ENCODE measurements around the gene KCNN3. TPM values are rescaled to one million over a fixed set of nuclear protein-coding genes. Genes with fewer than 3 reads are reported as not detected.

Gene KCNN3
- total RNA-seq, 1 experiment from 2014 or later = 1.3 TPM

DNA sequence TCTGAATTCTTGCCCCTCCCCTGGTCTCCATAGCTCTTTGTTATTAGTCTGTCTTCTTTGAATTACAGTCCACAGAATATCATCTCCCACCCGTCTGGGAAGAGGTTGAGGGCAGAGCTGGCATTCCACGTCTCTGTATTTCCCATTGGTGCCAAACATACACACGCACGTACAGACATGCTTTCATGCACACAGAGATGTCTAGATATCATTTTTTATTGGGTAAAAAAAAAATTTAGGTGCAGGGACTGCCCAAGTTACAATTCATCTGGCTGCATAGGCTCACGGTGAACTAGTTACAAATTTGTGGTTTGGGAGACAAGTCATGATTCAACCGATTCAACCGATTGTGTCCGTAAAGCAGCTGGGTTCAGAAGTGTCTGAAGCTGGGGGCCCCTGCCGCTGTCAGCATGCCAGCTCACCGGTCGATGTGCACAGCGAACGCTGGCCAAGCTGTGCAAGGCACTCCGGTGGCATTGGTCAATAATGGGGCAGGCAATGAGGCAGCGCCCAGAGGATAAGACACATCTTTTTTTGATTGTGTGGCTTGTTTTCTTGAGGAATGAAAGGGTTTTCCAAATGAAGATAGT lies 73.7 kb downstream of the KCNN3 start (continued):
- TF ChIP-seq, protein P1, sequence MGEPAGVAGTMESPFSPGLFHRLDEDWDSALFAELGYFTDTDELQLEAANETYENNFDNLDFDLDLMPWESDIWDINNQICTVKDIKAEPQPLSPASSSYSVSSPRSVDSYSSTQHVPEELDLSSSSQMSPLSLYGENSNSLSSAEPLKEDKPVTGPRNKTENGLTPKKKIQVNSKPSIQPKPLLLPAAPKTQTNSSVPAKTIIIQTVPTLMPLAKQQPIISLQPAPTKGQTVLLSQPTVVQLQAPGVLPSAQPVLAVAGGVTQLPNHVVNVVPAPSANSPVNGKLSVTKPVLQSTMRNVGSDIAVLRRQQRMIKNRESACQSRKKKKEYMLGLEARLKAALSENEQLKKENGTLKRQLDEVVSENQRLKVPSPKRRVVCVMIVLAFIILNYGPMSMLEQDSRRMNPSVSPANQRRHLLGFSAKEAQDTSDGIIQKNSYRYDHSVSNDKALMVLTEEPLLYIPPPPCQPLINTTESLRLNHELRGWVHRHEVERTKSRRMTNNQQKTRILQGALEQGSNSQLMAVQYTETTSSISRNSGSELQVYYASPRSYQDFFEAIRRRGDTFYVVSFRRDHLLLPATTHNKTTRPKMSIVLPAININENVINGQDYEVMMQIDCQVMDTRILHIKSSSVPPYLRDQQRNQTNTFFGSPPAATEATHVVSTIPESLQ (CRISPR knock-in tag; IDR thresholded peaks at IDR 0.05) = no peak
- TF ChIP-seq, protein P2, sequence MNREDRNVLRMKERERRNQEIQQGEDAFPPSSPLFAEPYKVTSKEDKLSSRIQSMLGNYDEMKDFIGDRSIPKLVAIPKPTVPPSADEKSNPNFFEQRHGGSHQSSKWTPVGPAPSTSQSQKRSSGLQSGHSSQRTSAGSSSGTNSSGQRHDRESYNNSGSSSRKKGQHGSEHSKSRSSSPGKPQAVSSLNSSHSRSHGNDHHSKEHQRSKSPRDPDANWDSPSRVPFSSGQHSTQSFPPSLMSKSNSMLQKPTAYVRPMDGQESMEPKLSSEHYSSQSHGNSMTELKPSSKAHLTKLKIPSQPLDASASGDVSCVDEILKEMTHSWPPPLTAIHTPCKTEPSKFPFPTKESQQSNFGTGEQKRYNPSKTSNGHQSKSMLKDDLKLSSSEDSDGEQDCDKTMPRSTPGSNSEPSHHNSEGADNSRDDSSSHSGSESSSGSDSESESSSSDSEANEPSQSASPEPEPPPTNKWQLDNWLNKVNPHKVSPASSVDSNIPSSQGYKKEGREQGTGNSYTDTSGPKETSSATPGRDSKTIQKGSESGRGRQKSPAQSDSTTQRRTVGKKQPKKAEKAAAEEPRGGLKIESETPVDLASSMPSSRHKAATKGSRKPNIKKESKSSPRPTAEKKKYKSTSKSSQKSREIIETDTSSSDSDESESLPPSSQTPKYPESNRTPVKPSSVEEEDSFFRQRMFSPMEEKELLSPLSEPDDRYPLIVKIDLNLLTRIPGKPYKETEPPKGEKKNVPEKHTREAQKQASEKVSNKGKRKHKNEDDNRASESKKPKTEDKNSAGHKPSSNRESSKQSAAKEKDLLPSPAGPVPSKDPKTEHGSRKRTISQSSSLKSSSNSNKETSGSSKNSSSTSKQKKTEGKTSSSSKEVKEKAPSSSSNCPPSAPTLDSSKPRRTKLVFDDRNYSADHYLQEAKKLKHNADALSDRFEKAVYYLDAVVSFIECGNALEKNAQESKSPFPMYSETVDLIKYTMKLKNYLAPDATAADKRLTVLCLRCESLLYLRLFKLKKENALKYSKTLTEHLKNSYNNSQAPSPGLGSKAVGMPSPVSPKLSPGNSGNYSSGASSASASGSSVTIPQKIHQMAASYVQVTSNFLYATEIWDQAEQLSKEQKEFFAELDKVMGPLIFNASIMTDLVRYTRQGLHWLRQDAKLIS (CRISPR knock-in tag; IDR thresholded peaks at IDR 0.05; ENCODE audit: borderline replicate concordance) = no peak
- no peak for TF ChIP-seq MXD4 (CRISPR knock-in tag; IDR thresholded peaks at IDR 0.05; ENCODE audit: borderline replicate concordance)
- TF ChIP-seq ZNF232 (CRISPR knock-in tag; IDR thresholded peaks at IDR 0.05) = no peak

DNA sequence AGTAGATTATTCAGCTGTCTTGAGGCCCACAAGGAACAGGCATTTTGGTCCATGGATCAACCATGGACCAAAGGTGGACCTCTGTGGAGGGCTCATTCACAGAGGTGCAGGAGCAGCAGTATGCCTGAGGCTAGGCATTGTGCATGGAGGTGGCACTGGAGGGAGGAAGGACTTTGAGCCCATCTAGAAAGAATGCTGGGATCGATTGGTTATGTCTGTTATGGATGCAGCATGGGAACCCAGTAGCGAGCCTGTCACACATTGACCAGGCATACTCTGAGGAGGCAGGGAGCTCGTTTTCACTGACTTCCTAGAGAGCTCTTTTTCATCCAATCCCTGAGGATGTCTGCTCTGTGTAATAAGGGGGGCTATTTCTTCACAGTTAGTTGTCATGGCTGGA lies 75.5 kb downstream of the KCNN3 start:
- ATAC-seq = no peak
- no peak overlapping the region for H3K4me3 Mint-ChIP-seq
- H3K27me3 Mint-ChIP-seq (ENCODE audit: low read depth) = no peaks in the 10 kb centered on the region
- DNase-seq (ENCODE audit: low spot score) = no peak
- TF ChIP-seq NR3C1 (CRISPR knock-in tag; conservative IDR thresholded peaks at IDR 0.05; ENCODE audit: low read depth) (no peak), GABPB1 (CRISPR knock-in tag; IDR thresholded peaks at IDR 0.05) (no peak), ETV6 (CRISPR knock-in tag; IDR thresholded peaks at IDR 0.05) (no peak), ZBTB21 (CRISPR knock-in tag; IDR thresholded peaks at IDR 0.05; ENCODE audit: borderline replicate concordance) (no peak), ESRRA (CRISPR knock-in tag; IDR thresholded peaks at IDR 0.05; ENCODE audit: borderline replicate concordance) (no peak), HMGA2 (CRISPR knock-in tag; IDR thresholded peaks at IDR 0.05) (no peak), NR1H2 (CRISPR knock-in tag; IDR thresholded peaks at IDR 0.05) (no peak), NR2C2 (CRISPR knock-in tag; IDR thresholded peaks at IDR 0.05) (no peak), CBFB (CRISPR knock-in tag; IDR thresholded peaks at IDR 0.05; ENCODE audit: low read depth) (no peak), JUN (CRISPR knock-in tag; IDR thresholded peaks at IDR 0.05) (no peak)
- TF ChIP-seq, protein P3, sequence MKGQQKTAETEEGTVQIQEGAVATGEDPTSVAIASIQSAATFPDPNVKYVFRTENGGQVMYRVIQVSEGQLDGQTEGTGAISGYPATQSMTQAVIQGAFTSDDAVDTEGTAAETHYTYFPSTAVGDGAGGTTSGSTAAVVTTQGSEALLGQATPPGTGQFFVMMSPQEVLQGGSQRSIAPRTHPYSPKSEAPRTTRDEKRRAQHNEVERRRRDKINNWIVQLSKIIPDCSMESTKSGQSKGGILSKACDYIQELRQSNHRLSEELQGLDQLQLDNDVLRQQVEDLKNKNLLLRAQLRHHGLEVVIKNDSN (CRISPR knock-in tag; IDR thresholded peaks at IDR 0.05) = no peak
- TF ChIP-seq, protein P4, sequence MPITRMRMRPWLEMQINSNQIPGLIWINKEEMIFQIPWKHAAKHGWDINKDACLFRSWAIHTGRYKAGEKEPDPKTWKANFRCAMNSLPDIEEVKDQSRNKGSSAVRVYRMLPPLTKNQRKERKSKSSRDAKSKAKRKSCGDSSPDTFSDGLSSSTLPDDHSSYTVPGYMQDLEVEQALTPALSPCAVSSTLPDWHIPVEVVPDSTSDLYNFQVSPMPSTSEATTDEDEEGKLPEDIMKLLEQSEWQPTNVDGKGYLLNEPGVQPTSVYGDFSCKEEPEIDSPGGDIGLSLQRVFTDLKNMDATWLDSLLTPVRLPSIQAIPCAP (CRISPR knock-in tag; IDR thresholded peaks at IDR 0.05) = no peak
- TF ChIP-seq, protein P5, sequence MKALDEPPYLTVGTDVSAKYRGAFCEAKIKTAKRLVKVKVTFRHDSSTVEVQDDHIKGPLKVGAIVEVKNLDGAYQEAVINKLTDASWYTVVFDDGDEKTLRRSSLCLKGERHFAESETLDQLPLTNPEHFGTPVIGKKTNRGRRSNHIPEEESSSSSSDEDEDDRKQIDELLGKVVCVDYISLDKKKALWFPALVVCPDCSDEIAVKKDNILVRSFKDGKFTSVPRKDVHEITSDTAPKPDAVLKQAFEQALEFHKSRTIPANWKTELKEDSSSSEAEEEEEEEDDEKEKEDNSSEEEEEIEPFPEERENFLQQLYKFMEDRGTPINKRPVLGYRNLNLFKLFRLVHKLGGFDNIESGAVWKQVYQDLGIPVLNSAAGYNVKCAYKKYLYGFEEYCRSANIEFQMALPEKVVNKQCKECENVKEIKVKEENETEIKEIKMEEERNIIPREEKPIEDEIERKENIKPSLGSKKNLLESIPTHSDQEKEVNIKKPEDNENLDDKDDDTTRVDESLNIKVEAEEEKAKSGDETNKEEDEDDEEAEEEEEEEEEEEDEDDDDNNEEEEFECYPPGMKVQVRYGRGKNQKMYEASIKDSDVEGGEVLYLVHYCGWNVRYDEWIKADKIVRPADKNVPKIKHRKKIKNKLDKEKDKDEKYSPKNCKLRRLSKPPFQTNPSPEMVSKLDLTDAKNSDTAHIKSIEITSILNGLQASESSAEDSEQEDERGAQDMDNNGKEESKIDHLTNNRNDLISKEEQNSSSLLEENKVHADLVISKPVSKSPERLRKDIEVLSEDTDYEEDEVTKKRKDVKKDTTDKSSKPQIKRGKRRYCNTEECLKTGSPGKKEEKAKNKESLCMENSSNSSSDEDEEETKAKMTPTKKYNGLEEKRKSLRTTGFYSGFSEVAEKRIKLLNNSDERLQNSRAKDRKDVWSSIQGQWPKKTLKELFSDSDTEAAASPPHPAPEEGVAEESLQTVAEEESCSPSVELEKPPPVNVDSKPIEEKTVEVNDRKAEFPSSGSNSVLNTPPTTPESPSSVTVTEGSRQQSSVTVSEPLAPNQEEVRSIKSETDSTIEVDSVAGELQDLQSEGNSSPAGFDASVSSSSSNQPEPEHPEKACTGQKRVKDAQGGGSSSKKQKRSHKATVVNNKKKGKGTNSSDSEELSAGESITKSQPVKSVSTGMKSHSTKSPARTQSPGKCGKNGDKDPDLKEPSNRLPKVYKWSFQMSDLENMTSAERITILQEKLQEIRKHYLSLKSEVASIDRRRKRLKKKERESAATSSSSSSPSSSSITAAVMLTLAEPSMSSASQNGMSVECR (CRISPR knock-in tag; IDR thresholded peaks at IDR 0.05; ENCODE audit: borderline replicate concordance) = no peak
- ChIA-PET POLR2A (no interaction called here), CTCF (interaction anchor here (0.5 to 1.5 kb wide), 3 partner anchors 9 to 84 kb away, joined by 3 to 6 read pairs (median 4); no protein-coding TSS in a partner anchor)
- no peaks in the 10 kb centered on the region for H3K9me3 Mint-ChIP-seq
- no peaks in the 10 kb centered on the region for H3K36me3 Mint-ChIP-seq
- no peak overlapping the region for H3K27ac Mint-ChIP-seq
- H3K4me1 Mint-ChIP-seq = no peaks in the 10 kb centered on the region

Measured in WTC11 (cell line).